Renal cortical epithelial cell (primary cell): ENCODE data around the gene TRIM69. TPM values are rescaled to one million over a fixed set of nuclear protein-coding genes. Genes with fewer than 3 reads are reported as not detected.
A peak's percentile ranks its signal among the peaks of the same experiment; 100 is the strongest.
"Not testable (repeated sequence)": the region's sequence is repeated elsewhere in the genome, so short reads cannot be mapped to it uniquely, and the experiment has no call there.

Experiments
- DNase-seq: peaks from one replicate; pipeline ENCODE4 v3.0.0-alpha.2; 2011; ENCODE audit warnings: low read depth
- total RNA-seq: library from RNA; depleted of rRNA; stranded (reverse); fragments of >200 nt; gene quantifications from 2 replicates; pipeline ENCODE4 v1.2.3, GENCODE V29; 2014

TRIM69 gene
- total RNA-seq, 1 donor from 2014 or later, result 26.5 TPM

- DNase-seq, result not testable (repeated sequence)
Observed at GRCh38 chr15:44743454-44743853, 7.1 kb downstream of the TRIM69 start.

DNA sequence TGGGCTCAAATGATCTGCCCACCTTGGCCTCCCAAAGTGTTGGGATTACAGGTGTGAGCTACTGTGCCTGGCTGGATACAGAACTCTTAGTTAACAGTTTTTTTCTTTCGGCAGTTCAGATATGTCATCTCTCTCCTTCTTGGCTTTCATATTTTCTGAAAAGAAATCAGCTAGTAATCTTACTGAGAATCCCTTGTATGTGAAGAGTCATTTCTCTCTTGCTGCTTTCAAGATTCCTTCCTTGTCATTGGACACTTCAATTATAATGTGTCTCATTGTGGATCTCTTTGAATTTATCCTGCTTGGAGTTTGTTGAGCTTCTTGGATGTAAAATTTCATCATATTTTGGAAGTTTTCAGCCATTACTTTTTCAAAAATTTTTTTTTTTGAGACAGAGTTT is 17.0 kb downstream of the TRIM69 start:
- DNase-seq, result no peak

- no peak for DNase-seq
Observed at GRCh38 chr15:44763187-44763586, 26.9 kb downstream of the TRIM69 start.

GRCh38 chr15:44763848-44764247 is 27.5 kb downstream of the TRIM69 start:
- no peak for DNase-seq

DNA sequence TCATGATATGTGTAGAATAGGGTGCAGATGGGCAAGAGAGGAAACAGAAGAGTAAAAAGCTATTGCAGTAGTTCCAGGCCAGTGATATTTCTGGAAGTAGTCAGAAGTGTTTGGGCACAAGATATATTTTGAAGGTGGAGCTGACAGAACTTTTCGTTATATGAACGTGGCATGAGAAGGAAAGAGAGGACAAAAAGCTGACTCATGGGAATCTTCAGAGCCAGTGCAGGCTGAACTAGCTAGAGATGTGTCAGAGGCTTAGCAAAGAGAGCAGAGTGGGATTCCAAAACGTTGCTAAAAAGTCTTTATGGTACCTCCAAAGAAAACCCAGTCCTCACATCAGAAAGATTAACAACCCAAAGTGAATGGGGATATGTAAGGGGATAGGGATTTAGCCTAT is 28.7 kb downstream of the TRIM69 start:
- DNase-seq, result no peak

- DNase-seq, result no peak
Observed at GRCh38 chr15:44769521-44769920, 33.2 kb downstream of the TRIM69 start.

DNA sequence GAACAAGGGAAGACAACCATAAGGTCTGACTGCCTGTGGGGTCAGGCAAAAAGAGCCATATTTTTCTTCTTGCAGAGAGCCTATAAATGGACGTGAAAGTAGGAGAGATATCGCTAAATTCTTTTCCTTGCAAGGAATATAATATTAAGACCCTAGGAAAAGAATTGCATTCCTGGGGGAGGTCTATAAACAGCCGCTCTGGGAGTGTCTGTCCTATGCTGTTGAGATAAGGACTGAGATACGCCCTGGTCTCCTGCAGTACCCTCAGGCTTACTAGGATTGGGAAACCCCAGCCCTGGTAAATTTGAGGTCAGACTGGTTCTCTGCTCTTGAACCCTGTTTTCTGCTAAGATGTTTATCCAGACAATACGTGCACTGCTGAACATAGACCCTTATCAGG is 34.4 kb downstream of the TRIM69 start:
- not testable (repeated sequence) for DNase-seq

GRCh38 chr15:44775953-44776352 is 39.6 kb downstream of the TRIM69 start:
- no peak for DNase-seq

- no peak for DNase-seq
Observed at GRCh38 chr15:44779761-44780160, 43.4 kb downstream of the TRIM69 start.

- DNase-seq, result no peak
Observed at GRCh38 chr15:44780608-44781007, 44.3 kb downstream of the TRIM69 start.

DNA sequence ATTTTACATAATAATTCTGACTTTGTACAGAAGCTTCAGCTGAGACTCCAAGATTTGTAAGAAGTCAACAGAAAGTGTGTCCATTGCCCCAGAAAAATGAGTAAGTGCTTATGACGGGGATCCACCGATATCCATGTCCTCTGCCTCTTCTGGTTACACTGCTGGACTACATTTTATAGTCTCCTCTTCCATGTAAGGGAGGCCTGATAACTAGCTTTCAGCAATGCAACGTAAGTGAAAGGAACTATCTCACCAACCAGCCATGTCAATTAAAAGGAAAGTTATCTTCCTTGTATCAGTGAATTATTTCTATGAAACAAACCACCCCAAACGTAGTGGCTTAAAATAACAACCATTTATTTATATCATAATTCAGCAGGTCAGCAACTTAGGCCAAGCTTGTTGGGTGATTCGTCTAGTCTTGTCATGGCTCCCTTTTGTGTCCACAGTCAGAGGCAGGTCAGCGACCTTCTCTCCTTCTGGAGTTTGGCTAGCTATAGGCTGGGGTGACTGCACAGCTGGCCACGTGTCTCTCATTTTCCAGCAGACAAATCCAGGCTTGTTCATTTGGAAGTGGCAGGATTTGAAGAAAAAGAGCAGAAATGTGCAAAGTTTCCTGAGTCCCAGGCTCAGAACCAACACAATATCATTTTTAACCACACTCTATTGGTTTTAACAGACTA is 44.9 kb downstream of the TRIM69 start:
- DNase-seq, result no peak

DNA sequence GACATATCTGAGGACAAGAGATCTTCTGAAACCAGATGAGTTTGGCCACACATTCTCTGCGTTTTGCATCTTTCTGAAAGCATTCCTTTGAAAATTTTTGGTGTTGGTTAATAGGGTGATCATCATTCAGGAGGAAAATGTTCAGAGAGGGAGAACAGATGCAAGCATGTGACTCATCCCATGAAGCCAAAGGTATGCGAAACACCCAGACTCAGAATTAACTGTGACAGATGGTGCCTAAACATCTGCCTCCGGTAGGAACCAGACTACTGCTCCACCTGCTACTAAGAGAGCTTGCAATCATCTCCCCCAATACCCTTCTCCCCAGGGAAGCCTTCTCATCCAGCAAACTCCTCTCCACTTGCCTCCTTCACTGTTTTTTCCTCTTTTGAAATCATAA is 46.2 kb downstream of the TRIM69 start:
- peak; percentile 18 for DNase-seq

DNA sequence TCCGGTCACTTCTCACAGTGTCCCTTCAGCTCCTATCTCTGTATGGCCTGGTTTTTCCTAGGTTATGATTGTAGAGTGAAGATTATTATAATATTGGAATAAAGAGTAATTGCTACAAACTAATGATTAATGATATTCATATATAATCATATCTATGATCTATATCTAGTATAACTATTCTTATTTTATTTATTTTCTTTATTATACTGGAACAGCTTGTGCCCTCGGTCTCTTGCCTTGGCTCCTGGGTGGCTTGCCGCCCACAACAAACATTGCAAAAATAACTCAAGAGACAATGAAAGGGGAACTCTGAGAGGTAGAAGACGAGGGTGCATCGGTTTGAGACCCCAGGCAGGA is 48.6 kb downstream of the TRIM69 start:
- DNase-seq, result not testable (repeated sequence)

DNA sequence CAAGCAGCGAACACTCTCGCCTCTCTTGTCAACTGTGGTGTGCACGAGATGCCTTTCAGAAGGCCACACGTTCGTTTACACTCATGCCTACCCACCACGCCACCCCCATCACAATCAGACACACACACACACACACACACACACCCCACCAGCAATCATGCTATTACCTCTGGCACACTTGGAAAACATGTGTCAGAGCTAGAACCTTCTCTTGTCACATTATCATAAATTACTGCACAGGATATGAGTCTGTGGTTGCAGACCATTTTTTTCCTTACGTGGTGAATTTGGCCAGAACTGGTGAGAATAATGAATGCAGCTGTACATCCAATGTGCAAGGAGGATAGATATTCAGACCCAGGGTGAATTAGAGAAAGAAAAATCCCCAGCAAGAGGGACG is 52.4 kb downstream of the TRIM69 start:
- no peak for DNase-seq

DNA sequence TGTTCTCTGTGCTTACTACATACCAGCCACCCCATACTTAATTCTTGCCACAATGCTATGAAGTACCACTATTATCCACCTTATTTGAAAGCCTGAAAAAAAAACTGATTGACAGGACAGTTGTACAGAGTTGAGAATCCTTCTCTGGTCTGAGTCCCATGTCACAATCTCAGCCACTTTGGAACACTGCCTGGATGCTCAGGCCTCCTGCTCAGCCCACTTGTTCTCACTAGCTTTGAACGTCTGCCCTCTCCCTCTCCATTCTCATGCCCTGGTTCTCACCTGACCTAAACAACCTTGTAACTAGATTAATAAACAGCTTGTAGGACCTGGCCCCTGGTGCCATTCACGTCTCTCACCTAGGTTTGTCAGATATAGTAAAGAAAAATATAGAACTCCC is 53.9 kb downstream of the TRIM69 start:
- DNase-seq, result no peak

GRCh38 chr15:44790656-44791055 is 54.3 kb downstream of the TRIM69 start:
- no peak for DNase-seq

DNA sequence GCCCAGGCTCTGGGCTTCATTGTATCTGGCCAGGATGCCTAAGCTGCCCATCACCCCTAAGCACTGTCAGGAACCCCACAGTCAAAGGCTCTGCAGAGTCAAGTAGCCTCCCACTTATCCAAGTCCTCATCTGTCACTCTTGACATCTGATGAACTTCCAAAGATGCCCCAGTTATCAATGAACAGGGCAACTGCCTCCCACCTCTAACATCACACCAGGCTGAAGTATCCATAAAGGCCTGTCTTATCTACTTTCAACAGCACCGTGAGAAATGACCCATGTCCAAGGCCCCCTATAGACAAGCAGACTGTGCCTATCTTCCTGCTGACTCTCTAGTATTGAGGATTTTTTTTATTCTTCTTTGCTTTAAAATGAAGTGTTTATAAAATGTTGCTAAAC is 56.4 kb downstream of the TRIM69 start:
- DNase-seq, result no peak

DNA sequence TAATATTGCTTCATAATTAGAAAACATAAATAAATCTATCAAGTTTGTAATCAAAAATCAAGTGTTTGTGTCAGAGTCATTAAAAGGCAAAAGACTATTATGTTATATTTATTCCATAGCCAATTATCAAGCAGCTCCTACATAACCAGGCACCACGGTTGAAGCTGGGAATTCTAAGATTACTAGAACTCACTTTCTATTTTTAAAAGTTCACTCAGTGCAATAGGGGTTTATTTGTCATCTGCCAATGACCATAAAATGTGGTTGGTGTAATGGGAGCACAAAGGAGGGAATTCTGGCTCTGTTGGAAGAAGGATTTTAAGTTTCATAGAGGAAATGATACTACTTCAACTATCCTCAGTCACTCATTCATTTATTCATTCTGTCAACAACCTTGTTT is 57.7 kb downstream of the TRIM69 start:
- no peak for DNase-seq

DNA sequence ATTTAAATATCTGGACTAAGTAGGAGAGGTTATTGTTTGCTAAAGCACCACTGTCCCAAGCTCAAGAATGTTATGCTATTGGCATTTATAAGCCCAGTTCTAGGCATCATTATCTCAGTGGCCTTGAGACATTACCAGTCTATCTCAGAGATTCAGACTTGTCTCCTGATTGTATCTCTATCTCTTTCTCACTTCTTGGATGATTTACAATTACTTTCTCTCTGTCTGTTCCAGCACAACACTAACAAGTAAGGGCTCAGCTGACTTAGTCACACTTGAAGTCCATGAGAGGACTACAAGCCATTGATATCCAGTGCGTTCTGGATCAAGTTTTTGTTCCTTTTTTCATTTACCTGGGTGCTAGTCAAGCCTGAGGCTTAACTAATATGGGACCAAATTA is 60.2 kb downstream of the TRIM69 start:
- DNase-seq, result no peak

- DNase-seq, result no peak
Observed at GRCh38 chr15:44798826-44799225, 62.5 kb downstream of the TRIM69 start.

GRCh38 chr15:44801364-44801763 is 65.0 kb downstream of the TRIM69 start:
- DNase-seq, result no peak

DNA sequence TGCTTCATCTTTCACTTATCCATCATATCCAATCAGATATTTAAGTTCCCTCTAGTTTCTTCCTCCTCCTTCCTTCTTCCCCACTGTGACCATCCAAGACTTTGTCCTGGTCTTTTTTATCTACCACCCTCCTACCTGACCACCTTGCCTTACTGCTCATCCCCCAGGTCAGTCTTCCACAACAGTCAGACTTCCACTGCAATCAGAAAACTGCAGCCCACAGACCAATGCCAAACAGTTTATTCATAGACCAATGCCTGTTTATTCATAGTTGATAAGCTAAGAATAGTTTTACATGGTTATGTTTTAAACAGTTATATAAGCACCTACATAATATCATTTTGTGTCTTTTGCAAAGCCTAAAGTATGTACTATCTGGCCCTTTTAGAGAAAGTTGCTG is 65.5 kb downstream of the TRIM69 start:
- DNase-seq, result no peak

- DNase-seq, result no peak
Observed at GRCh38 chr15:44802336-44802735, 66.0 kb downstream of the TRIM69 start.

GRCh38 chr15:44804298-44805046 is 68.1 kb downstream of the TRIM69 start:
- no peak for DNase-seq
